Measurements from ENCODE around the gene AFF2.

DNA sequence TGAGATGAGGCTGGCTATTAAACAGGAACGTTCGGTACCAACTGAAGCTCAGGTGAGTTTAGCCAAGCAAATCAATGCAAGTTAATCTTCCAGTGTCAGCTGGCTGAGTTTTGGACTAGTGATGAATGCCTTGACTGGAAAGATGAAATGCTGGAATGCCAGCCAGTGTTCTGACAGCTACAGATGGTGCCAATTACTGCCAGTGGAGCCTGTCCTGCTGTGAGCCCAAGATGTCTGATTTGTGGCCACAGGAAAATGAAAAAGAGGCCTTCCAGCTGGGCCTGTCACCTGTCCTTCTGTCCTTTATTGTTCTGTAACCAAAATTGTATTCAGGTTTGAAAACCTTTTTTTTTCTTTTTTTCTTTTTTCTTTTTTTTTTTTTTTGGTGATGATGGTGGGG lies 223.1 kb downstream of the AFF2 start:
- TF ChIP-seq POLR2A (IDR thresholded peaks at IDR 0.05), result no peak
- TF ChIP-seq, protein P1, sequence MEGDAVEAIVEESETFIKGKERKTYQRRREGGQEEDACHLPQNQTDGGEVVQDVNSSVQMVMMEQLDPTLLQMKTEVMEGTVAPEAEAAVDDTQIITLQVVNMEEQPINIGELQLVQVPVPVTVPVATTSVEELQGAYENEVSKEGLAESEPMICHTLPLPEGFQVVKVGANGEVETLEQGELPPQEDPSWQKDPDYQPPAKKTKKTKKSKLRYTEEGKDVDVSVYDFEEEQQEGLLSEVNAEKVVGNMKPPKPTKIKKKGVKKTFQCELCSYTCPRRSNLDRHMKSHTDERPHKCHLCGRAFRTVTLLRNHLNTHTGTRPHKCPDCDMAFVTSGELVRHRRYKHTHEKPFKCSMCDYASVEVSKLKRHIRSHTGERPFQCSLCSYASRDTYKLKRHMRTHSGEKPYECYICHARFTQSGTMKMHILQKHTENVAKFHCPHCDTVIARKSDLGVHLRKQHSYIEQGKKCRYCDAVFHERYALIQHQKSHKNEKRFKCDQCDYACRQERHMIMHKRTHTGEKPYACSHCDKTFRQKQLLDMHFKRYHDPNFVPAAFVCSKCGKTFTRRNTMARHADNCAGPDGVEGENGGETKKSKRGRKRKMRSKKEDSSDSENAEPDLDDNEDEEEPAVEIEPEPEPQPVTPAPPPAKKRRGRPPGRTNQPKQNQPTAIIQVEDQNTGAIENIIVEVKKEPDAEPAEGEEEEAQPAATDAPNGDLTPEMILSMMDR (IDR thresholded peaks at IDR 0.05 in 4 of 5, conservative IDR thresholded peaks at IDR 0.05 in 1 of 5), result no peak
